IPS-20b (cell line): ENCODE measurements around the gene EEF2K.
A peak's percentile ranks its signal among the peaks of the same experiment; 100 is the strongest.

ENCODE experiments used
- H3K27ac ChIP-seq: one replicate; pipeline ENCODE4 v1.5.1; 2013; ENCODE audit warnings: low read length
- H3K27me3 ChIP-seq: 2 replicates; pipeline ENCODE4 v1.6.1; 2013; ENCODE audit warnings: mild to moderate bottlenecking, low read length, inconsistent platforms; ENCODE audit not compliant: insufficient read depth
- H3K36me3 ChIP-seq: 2 replicates; pipeline ENCODE4 v1.6.1; 2013; ENCODE audit warnings: low read depth, mild to moderate bottlenecking, inconsistent platforms, low read length, moderate library complexity; ENCODE audit not compliant: insufficient read depth
- H3K4me1 ChIP-seq: 2 replicates; pipeline ENCODE4 v1.6.1; 2013; ENCODE audit warnings: mild to moderate bottlenecking, control low read depth, inconsistent platforms, low read length, moderate library complexity; ENCODE audit not compliant: insufficient read depth
- H3K4me3 ChIP-seq: 2 replicates; pipeline ENCODE4 v1.5.1; 2013; ENCODE audit warnings: mild to moderate bottlenecking, low read length, inconsistent platforms
- H3K9ac ChIP-seq: 2 replicates; pipeline ENCODE4 v1.6.1; 2013; ENCODE audit warnings: low read depth, mild to moderate bottlenecking, inconsistent platforms, low read length, moderate library complexity
- H3K9me3 ChIP-seq: 2 replicates; pipeline ENCODE4 v1.6.1; 2013; ENCODE audit warnings: mild to moderate bottlenecking, low read depth, low read length, inconsistent platforms; ENCODE audit not compliant: insufficient read depth

EEF2K gene

DNA sequence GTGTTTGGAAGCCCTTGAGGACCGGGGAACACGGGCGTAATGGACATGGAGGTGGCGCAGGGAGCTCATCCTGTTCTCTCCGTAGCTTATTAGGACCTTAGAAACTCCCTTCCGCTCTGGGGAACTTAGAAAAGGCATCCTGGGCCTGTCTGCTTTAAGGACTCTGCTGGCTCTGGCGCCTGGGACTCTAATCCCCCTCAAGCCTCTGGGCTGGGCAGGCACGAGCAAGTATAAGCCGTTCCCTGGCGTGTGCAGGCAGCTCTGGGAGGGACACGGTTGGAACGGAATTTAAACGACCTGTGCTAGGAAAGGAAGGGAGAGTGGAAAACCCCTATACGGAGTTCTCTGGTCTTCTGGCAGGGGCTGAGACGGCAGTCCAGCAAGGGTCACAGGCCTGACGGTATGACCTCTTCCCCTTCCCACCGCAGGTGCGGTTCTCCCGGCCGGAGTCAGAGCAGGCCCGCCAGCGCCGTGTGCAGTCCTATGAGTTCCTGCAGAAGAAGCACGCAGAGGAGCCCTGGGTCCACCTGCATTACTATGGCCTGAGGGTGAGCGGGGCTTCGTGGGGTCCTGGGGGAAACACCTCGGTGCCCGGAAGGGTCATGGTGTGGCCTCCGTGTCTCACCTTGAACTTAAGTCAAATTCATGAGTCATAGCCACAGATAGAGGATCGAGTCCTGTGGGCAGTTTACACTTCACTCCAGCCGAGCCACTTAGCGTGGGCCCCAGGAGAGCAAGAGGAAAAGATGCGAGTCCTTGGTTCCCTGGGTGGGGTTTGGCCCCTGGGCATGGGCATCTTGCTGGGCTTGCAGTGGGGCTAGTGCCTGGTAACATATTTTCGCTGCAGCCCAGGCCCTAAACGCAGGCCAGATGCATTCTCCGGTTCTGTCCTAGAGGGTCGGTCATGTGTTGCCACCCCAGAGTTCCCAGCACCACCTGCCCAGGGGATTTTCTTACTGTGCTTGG is 108.9 kb downstream of the EEF2K start:
- peaks cover 89% of the 10 kb centered on the region for H3K36me3 ChIP-seq
- H3K27ac ChIP-seq, result no peak overlapping the region
- no peaks in the 10 kb centered on the region for H3K4me1 ChIP-seq
- H3K4me3 ChIP-seq, result no peak overlapping the region
- H3K9me3 ChIP-seq, result no peaks in the 10 kb centered on the region
- no peak overlapping the region for H3K9ac ChIP-seq
- H3K27me3 ChIP-seq, result no peaks in the 10 kb centered on the region

DNA sequence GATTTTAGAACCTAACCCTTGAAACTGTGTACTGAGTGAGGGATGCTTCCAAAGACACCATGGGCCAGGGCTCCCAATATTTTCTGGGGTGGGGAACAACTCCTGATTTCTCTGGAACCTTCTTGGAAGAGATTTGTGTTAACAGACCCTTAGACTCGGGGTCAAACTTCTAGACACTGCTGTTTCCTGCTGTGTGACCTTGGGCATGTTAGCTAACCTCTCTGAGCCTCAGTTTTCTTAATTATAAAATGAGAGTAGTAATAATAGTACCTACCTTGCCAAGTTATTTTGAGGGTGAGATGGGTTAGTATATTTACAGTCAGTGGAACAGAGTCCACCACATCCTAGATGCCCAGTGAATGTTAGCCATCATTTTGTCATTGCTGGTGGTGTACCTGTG is 109.9 kb downstream of the EEF2K start:
- Histone ChIP-seq H3K27me3 (no peaks in the 10 kb centered on the region), H3K27ac (no peak overlapping the region), H3K9ac (no peak overlapping the region), H3K4me3 (no peak overlapping the region), H3K9me3 (no peaks in the 10 kb centered on the region), H3K4me1 (no peaks in the 10 kb centered on the region), H3K36me3 (peaks cover 96% of the 10 kb centered on the region)

DNA sequence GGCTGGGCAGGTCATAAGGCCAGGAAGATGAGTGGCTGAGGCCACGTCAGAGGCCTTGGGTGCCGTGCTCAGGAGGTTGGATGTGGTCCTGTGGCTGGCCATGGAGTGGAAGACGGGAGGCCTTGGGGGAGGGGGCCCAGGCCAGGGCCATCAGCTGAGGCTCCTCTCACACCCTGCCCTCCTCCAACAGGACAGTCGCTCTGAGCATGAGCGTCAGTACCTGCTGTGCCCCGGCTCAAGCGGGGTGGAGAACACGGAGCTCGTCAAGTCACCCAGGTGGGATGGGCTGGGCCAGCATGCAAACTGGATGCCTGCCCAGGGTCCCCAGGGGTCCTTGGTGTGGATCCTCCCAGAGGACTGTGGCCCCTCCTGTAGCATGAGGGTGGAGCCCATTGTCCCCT is 110.3 kb downstream of the EEF2K start:
- H3K36me3 ChIP-seq, result peaks cover 96% of the 10 kb centered on the region

DNA sequence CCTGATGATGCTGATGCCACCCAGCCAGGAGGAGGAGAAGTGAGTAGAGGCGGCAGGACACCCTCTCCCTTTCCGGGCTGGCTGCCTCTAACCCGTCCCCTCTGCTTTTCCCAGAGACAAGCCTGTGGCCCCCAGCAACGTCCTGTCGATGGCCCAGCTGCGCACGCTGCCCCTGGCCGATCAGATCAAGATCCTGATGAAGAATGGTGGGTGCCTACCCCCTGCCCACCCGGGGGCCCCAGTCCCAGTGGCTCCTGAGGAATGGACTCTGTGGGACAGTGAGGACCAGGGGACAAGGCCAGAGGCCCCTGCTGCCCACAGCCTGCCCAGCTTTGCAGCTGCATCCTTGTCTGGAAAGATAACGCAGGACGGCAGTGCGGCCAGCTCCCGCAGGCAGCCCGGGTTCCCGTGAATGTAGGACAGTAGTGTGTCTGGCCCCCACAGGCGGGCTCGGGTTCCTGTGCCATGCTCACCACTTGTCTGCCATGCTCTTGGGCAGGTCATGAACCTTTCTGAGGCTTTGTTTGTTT is 111.0 kb downstream of the EEF2K start:
- Histone ChIP-seq H3K27ac (no peak overlapping the region), H3K36me3 (peaks cover 96% of the 10 kb centered on the region), H3K4me3 (no peak overlapping the region), H3K9me3 (no peaks in the 10 kb centered on the region), H3K27me3 (no peaks in the 10 kb centered on the region), H3K9ac (no peak overlapping the region), H3K4me1 (no peaks in the 10 kb centered on the region)

More for the DNA sequence above, 110.3 kb downstream of the EEF2K start:
- H3K4me1 ChIP-seq, result no peaks in the 10 kb centered on the region
- no peaks in the 10 kb centered on the region for H3K9me3 ChIP-seq
- H3K27me3 ChIP-seq, result no peaks in the 10 kb centered on the region
- no peak overlapping the region for H3K9ac ChIP-seq
- no peak overlapping the region for H3K4me3 ChIP-seq
- H3K27ac ChIP-seq, result no peak overlapping the region

DNA sequence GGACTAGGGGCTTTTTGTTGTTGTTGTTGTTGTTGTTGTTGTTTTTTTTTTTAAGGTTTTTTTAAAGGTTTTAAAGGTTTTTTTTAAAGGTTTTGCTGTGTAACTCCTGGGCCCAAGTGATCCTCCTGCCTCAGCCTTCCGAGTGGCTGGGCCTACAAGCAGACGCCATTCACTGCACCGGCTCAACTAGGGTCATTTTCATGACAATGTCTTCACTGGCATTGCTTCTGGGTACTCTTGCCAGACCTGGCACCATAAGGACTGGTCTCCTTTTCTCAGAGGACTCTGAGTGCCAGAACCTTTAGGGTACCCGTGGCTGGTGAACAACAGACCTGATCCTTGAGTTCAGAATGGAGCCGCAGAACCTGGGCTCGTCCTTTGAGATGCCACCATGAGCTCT is 111.5 kb downstream of the EEF2K start:
- Histone ChIP-seq H3K9ac (no peak overlapping the region), H3K4me1 (no peaks in the 10 kb centered on the region), H3K27me3 (no peaks in the 10 kb centered on the region), H3K9me3 (no peaks in the 10 kb centered on the region), H3K27ac (no peak overlapping the region), H3K4me3 (no peak overlapping the region), H3K36me3 (peaks cover 96% of the 10 kb centered on the region)

DNA sequence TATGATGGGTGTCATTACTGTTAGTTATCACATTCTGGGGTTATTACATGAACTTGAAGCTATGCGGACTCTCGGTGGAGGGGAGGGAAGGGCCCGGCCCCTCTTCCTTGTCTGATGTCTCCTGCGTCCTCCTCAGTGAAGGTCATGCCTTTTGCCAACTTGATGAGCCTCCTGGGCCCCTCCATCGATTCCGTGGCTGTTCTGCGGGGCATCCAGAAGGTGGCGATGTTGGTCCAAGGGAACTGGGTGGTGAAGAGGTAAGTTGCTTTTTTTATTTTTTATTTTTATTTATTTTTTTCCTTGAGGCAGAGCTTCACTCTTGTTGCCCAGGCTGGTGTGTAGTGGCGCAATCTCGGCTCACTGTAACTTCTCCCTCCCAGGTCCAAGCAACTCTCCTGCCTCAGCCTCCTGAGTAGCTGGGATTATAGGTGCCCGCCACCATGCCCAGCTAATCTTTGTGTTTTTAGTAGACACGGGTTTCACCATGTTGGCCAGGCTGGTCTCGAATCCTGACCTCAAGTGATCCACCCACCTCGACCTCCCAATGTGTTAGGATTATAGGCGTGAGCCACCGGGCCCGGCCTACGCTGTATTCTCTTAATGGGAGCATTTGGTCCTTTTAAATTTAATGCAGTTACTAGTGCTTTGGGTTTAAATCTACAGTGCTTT is 112.7 kb downstream of the EEF2K start:
- H3K36me3 ChIP-seq, result peaks cover 96% of the 10 kb centered on the region
- H3K9me3 ChIP-seq, result no peaks in the 10 kb centered on the region
- no peaks in the 10 kb centered on the region for H3K27me3 ChIP-seq
- H3K27ac ChIP-seq, result no peak overlapping the region
- no peak overlapping the region for H3K9ac ChIP-seq
- H3K4me3 ChIP-seq, result no peak overlapping the region
- H3K4me1 ChIP-seq, result no peaks in the 10 kb centered on the region

DNA sequence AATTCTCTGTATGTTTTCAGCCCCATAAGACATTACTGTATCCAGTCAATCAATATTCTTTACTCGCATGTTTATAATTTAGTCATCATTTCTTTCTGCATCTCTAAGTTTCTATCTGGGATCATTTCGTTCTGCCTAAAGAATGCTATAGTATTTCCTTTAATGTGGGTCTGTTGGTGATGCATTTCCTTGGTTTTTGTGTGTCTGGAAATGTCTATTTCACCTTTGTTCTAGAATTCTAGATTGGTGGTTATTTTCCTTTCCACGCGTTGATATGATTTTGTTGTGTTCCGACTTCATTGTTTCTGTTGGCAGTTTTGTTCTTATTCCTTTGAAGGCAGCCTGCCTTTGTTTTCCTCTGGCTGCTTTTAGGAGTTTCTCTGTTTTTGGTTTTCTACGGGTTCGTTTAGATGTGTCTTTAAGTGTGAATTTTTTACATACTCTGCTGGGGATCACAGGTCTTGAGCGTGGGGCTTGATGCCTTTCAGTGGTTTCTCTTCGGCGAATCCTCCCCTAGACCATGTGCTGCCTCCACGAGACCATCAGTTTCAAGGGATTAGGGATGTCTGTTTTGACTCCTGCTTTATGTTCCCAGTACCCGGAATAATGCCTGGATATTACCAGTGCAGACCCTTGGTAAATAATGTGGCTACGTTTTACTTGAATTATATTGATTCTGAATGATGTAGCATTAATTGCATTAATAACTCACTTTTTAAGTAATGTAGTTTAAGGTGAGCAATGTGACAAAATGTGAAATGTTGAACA is 114.7 kb downstream of the EEF2K start:
- Histone ChIP-seq H3K4me3 (no peak overlapping the region), H3K27ac (no peak overlapping the region), H3K27me3 (no peaks in the 10 kb centered on the region), H3K4me1 (no peaks in the 10 kb centered on the region), H3K9ac (no peak overlapping the region), H3K9me3 (no peaks in the 10 kb centered on the region), H3K36me3 (peaks cover 98% of the 10 kb centered on the region)

DNA sequence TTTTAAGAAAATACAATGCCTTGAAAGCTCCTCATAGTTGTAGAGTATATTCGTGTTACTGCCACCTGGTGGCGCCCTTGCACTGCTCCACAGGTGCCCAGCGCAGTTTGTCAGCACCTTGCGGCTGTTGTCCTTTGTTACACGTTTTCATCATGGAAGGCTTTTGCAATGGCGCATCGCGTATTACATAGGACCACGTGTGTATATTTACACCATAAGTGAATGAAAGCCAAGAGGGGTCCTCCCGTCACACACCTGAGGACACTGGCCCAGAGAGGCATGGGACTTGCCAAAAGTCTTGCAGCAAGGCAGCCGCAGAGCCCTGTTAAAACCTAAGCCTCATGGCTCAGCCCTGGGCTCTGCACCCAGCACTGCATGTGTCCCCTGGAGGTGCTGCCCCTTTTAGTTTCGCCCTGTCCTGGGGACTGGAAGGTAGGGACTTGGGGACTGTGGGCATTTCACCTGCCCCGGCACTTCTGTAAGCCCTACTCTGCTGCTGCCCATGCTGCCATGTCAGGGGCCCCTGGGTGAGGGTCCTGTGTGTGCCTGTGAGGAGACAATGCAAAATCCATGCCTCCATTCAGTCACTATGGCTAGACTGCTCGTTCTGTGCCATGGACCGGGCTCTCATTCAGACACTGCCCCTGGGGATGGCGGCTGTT is 115.4 kb downstream of the EEF2K start:
- no peaks in the 10 kb centered on the region for H3K27me3 ChIP-seq
- no peaks in the 10 kb centered on the region for H3K4me1 ChIP-seq
- H3K36me3 ChIP-seq, result peaks cover 97% of the 10 kb centered on the region
- H3K9ac ChIP-seq, result peak overlapping the region; percentile 35; the same call in 1 of the 2 replicates
- H3K27ac ChIP-seq, result peak overlapping the region; percentile 57
- no peak overlapping the region for H3K4me3 ChIP-seq
- H3K9me3 ChIP-seq, result no peaks in the 10 kb centered on the region

DNA sequence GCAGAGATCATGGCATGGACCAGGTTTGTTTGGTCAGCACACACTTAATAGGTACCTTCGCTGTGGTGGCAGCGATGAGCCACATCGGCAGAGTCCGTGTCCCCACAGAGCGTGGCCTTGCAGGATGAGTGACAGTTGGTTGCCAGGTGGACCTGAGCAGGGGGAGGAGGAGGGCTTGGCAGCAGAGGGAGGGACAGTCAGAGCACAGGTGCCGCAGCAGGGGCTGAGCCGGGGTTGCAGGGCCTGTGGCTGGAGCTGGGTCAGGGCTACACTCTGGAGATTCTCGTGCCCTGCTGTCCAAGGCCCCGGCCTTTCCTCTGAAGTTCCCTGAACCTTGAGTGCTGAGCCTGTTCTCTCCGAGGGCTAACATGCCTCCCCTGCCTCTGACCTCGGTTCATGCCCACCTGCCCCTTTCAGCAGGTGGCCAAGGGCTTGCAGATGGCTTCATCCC is 116.0 kb downstream of the EEF2K start:
- Histone ChIP-seq H3K36me3 (peaks cover 97% of the 10 kb centered on the region), H3K9me3 (no peaks in the 10 kb centered on the region), H3K9ac (peak overlapping the region; percentile 35; the same call in 1 of the 2 replicates), H3K27me3 (no peaks in the 10 kb centered on the region), H3K27ac (peak overlapping the region; percentile 57), H3K4me1 (no peaks in the 10 kb centered on the region), H3K4me3 (no peak overlapping the region)

DNA sequence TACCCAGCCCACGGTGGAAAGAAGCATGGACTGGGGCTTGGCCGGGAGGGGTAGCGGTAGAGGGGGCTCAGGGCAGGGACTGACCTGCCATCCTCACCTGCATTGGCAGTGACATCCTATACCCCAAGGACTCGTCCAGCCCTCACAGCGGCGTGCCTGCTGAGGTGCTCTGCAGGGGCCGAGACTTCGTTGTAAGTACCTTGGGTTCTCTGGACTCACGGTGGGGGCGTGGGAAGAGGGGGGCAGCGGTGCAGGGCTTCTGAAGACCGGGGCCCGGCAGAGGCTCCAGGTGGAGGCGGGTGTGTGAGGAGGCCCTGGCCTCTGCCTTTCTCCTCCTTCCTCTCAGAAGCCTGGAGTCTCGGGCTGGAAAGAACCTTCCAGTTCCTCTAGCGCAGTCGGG is 116.7 kb downstream of the EEF2K start:
- no peaks in the 10 kb centered on the region for H3K9me3 ChIP-seq
- no peak overlapping the region for H3K27ac ChIP-seq
- H3K4me1 ChIP-seq, result no peaks in the 10 kb centered on the region
- peaks cover 97% of the 10 kb centered on the region for H3K36me3 ChIP-seq
- H3K4me3 ChIP-seq, result no peak overlapping the region
- no peak overlapping the region for H3K9ac ChIP-seq
- no peaks in the 10 kb centered on the region for H3K27me3 ChIP-seq
